ENCODE results near the gene CACNA1C.
A peak's percentile ranks its signal among the peaks of the same experiment; 100 is the strongest.

The CACNA1C gene

DNA sequence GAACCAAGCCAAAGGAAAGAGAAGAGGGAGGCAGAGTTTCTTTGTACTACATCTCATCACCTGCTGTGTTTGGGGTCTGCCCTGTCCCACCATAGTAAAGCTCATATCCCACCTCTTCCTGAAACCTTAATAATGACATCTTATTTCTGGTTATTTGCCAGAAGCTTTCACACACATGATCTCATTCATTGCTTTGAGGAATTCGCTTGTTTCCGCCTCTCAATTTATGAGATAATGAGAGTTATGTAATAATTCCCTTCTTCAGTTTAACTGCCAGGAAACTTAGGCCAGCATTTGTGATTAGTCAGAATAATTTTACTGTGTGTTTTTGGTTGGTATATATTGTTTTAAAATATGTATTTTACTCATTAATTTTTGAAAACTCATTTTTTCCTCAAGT is 205.2 kb downstream of the CACNA1C start:
- DNase-seq: no peak

DNA sequence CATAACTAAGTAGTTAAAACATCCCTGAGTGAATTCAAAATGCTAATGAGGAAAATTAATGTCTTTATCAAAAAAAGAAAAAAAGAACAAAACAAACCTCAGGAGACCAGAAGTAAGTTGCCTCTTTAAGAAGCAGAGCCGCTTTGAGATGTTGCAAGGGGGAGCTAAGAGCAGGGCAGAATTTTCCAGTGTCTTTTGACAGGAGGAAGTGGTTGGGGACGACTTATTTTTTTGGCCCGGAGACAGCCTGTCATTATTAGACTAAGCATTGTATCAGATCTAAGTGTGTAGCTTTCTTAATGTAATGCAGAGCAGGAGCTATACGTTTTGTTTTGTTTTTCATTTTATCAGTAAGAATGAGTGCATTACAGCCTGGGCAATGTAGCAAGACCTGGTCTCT is 206.6 kb downstream of the CACNA1C start:
- no peak for DNase-seq

DNA sequence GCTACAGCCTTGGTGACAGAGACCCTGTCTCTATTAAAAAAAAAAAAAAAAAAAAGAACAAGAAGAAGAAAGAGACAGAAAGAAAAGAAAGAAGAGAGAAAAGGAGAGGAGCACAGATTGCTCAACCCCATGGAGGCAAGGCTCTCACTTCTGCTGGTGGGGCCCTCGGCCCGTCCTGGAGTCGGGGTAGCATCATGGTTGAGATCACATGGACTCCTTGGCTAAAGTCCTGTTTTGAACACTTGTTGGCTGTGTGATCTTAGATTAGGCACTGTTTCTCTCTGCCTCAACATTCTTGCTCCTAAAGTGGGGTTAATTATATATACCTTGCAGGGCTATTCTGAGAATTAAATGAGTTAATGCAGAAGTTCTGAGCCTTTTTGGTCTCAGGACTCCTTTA is 207.7 kb downstream of the CACNA1C start:
- DNase-seq: no peak

DNA sequence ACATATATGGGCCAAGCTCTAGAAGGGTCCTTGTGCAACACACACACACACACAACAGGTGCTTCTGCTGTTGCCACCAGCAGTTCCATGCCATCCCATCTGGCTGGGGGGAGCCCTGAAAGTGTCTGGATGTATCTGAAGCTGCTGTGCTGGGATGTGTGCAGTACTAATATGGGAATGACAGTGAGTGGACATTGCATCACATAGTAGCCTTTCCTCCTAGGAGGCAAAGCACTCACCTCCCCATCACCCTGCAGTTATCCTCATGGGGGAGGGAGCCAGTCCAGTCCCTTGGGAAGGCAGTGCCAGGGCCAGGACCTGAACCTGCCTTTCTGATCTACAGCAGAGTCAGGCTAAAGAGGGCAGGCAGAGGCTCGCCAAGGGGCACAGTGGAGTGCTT is 208.9 kb downstream of the CACNA1C start:
- DNase-seq: no peak

DNA sequence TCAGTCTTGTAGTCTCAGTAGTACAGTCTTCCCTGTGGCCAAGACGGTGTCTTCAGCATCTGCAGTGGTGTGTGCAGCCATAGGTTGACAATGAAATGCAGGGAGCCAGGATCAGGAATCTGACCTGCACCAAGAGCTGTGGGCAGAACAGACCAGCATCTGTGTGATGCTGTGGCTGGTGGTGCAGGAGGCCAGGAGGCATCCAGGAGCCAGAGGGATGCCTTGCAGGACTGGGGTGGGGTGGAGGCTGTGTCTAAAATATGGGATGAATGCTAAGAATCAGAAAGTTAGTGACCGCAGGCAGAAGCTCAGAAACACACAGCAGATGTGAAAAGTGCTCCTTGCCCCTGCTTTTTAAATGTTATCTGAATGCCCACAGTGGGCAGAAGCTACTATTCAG is 209.7 kb downstream of the CACNA1C start:
- no peak for DNase-seq

DNA sequence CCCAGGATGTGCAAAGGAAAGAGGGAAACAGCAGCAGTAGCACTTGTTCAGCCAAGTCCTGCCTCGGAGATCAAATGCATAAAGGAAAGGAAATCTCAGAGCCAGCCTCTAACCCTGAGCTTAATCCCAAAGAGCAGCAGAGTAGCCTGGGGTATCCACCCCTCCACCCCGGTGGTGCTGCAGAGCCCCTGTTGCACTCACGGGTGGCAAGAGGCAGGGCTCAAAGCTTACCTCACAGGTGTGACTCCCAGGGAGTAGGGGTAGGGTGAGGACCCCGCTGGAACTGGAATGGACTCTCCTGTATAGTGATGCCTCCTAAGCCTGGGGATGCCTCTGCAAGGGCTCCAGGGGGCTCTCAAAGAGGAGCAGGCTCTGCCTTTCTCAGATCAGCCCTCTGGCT is 211.1 kb downstream of the CACNA1C start:
- DNase-seq: no peak

DNA sequence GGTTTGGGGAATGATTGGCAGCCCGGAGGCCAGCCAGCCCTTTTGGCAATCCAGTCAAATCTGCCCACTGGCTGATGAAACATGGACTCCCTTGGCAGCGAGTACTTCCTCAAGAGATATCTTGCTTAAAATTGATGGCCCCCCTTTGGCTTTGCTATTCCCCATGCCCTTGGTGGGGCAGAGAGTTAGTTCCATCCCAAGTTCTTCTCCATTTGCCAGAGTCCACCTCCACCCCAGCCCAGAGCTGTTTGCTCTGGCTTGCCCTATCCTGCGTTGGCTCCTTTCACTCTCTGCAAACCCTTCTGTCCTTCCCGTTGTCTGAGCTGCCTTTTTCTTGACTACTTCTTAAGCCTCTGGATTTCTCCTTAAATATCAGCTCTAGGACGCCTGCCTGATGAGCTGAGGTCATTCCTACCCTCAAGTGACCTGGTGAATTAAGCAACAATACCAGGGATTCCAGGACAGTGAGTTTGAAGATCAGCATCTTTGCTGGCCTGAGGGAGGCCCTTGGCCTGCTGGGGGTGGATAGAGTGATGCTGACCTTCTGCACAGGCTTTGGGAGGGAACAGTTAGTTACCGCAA is 212.0 kb downstream of the CACNA1C start:
- DNase-seq: no peak

DNA sequence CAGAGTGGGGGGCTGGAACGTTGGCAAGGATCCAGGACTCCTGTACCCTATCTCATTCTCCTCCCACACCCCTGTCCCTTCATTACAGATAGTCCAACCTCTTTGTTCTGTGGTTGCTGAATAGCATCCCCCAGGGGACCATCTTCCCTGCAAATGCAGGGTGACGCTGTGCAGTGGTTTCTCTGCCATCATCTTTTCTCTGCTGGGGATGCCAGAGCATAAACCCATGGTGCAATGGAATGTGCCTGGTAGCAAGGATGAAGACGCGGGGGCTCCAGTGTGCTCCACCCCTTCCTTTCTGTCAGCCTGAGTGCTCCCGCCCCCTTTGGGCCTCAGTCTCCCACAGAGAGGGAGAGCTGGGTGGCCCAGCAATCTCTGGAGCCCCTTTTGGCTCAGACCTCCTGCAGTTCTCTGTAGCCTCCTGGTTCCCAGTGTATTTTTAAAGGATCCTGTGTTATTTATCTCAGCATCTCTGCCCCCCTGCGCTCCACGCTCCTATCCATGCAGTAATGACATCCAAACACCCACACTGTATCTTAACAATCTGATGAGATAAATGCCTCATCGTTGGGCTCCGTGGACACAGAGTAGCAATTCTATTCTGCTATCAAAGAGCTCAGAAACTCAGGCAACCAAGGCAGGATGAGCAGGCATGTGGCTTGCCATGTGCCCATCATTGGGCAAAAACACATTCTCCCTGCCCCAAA is 212.8 kb downstream of the CACNA1C start:
- DNase-seq: no peak

DNA sequence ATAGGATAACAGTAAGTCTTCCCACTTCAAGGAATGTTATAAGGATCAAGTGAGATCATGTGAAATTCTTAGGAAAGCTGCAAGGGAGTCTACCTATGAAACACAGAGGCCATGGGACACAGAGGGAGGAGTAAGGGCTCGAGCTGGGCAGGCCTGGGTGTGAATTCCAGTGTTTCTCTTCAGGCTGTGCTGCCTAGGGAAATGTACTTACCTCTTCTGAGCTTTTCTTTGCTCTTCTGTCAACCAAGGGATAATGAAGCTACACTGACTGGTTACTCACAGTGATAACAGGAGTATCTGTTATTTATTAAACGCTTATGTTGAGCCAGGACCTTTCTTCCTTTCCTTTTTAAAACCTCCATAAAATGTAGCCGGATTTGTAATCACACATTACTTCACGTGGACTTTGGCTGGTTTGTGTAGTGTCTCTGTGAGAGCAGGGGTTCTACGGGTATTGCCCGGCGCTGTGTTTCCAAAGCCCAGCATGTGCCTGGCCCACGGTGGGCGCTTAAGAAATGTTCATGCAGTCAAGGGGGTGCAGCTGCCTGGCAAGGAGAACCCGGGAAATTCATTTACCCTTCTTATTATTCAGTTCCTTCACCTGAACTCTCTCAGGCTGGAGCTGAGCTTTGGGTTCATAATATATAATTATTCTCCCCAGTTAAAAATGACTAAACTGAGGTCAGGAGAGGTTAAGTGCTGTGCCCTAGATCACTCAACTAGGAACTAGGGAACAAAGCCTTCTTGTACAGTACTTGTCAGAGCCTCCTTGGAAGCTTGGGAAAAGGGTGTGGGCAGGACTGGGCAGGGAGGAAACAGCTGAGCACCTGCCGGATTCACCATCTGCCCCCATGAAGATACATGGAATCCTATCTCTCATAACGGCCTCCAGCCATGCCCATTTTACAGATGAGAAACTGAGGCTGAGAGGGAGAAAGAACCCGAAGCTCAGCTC is 214.2 kb downstream of the CACNA1C start:
- no peak for DNase-seq

DNA sequence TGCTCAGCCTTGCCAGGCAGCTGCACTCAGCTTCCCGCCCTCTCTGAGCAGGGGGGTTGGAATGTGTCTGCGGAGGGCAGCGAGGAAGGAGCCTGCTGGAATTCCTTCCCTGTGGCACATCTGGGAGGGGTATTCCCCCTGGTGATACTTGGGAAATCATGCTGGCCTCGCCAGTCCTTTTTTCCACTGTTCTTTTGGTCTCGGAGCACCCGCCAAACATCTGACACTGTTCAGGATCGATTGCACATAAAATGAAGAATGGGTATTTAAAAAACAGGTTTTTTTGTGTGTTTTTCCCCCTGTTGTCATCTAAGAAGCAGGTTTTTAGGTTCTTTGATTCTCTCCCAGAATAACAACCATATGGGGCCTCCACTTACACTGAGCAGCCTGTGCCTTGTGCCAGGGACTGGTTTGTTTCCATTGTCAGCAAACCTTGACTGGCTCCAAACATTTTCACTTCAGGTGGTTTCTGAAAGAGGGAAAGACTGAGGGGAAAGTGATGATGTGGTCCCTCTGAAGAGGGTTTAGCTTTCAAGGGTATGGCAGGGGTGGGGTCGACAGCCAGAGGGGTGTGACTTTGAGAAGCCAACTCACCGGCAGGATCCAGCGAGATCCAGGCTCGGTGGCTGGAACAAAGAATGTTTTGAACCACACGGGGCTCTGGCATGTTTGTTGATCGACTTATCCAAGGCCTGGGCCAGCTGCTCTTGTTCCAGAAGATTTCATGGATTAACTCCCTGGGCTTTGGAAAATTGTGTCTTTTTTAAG is 215.1 kb downstream of the CACNA1C start:
- DNase-seq: peak in 1 of 14 donors; percentile 74

DNA sequence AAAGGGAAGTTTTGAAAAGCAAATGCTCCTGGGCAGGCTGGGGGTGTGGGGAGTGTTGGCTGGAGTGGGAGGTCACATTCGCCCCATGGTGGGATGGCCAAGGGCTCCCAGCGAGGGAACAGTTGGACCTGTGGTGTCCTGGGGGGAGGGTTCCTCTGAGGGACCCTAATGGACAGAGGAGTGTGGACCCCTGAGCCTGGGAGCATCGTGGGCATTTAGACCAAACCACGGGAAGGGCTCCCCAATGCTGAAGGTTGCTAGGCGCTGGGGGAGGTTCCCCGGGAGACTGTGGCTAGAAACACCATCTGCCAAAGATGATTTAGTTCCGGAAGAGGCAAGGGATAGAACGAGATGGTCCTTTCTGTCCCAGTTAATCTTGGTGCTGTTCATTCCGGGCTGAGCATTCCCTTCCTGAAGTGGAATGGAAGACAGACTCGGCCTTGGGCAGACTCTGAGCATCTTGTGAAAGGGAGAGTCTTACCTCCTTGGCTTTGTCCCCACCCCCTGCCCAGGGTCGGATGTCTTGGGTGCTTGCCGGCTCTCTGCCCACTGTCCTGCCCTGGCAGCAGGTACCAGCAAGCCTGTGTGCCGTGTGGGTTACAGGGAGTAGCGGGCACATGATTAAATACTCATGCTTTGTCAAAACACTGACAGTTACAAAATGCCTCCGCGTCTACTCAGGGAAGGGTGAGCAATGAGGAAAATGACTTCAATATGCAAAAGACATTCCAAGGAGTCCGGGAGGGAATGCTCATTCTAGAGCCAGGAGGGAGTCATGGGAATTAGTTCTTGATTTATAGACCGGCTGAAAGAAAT is 215.9 kb downstream of the CACNA1C start:
- DNase-seq: peak in 1 of 14 donors; percentile 64

DNA sequence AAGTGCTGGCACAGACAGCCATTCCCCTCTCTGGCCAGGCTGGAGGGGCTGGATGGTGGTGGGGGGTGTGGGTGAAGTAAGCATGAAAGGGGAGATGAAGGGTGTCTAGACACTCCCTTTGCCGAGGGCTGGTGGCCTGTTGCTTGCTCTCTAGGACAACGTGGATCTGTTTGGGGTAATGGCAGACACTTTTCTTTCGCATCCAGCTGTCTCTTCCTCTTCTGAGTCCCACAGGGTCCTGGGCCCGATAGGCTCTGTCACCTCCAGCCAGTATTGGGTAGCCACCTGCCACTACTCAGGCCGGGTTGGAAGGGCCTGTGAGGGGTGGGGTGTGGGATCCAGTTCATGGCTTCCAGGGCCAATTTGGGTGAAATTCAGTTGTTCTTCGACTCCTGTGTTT is 218.1 kb downstream of the CACNA1C start:
- no peak for DNase-seq

DNA sequence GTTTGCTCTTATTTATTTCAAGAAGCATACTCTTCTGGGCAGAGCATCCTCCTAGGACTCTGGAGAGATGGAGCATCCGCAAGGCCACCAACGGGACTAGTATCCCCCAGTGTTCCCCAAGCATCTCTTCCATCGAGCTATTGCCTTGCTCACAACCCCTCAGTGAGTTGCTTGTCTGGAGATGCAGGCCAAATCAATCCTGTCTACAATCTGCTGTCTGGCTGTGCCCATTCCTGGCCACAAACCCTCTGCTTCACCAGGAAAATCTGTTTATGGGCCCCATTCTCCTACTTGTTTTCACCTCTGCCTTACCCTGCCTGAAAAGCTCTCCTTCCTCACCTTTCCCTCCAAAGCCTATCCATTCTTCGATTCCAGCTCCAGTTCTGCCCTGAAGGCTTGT is 219.2 kb downstream of the CACNA1C start:
- DNase-seq: peak in 1 of 14 donors; percentile 17

DNA sequence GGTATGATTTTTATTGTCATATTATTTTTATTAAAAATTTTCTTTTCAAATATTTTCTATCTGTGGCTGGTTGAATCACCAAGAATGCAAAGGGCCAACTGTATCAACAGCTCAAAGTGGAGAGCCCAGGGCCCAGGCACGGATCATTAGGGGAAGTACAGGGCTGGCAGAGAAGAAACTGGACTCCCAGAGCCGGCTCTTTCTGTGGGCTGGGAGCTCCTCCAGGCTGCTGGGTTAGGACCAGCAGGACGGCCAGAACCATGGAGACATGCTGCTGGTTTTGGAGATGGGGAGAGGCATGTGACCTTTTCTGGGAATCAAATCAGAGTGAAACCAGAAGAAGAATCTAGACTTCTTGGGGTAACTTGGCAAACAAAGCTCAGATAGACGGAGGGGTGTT is 220.5 kb downstream of the CACNA1C start:
- DNase-seq: peak in 4 of 14 donors; percentile 13 to 51 (median 27)

DNA sequence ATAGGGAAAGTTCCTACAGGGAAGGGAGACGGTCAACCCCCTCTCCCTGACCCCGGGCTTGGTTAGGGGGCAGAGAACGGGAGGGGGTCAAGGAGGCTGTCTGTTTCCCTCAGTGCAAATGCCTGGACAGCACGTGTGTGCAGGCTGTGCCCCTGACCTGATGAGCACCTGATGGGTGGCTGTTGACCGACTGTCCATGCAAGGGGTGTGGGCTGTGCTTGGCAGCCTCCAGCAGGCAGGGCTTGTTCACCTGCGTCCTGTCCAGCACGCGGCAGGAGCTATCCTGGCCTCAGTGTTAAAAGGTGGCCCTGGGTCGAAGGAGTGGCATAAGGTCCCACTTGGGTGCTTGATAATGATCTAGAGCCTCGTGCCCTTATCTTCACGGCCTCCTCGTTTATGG is 221.0 kb downstream of the CACNA1C start:
- no peak for DNase-seq

DNA sequence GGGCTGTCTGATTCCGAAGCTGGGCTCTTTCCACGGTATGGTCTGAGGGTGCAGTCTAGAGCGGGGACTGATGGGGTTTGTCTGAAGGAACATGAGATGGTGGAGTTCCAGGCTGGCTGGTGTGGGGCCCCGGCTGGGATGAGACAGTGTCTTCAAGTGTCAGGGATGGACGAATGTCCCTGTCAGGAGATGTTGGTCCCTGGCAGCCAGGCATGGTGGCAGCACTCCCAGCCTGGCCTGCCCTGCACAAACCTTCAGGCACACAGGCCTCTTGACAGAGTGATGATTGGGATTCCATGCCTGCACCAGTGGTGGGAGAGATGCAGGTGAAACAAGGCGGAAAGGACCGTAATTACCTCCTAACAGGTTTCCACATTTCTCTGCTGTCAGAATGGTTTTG is 221.9 kb downstream of the CACNA1C start:
- DNase-seq: no peak

DNA sequence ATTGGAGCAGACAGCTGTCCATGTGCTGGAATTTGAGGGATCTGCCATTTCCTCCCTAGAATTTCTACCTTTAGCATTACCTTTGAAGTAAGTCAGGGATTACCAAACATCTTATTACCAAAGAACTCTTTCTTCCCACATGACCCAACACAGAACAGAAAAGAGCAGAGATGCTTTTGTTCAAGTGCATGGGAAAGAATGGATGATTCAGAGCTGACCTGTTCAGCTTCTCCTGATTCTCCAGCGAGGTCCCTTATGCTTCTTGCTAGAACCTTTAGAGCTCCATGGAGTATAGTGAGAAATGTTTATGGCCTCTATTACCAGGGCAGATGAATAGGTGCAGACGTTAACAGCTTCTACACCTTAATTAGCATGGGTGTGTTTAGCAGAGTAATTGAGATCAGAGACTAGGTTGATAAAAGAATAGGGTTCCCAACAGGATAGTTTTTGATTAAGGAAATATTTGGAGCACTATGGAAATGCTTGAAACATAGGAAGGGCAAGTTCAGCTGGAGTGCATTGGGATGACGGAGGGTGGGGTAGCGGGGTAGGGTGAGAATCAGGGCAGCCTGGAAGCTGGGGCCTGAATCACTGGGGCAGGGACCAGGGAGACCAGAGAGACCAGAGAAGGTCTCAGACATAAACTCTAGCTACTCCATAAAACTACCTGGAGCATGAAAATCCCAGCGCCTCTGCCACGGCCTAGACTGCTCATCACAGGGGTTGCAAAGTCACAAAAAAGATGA is 223.7 kb downstream of the CACNA1C start:
- DNase-seq: no peak

DNA sequence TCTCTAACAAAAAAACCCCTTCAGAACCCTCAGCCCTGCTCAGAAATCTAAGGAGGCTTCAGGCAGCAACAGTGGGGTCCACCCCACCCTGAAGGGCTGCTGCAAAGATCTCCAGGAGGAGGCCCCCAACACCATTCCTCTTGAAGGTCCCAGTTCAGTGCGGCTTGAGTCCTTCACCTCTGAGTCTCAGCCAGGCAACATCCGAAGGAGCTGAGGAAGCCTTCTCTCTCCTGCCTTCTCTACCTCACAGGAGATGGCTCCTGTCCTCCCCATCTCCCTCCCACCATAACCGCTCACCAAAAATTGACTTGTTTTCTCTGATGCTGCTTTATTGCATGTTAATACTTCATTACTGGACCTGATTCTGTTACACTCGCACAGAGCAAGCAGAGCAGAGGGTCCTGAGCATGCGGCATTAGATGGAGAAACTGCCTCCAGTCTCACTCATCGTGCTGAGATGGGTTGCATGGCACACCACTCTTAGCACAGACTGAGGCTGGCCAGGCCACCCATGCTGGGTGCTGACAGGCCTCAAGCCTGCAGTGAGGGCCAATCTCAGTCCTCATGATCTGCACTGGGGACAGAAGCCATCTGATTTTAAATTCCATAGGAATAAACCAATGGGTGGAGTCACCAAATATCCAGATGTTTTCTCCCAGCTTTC is 224.8 kb downstream of the CACNA1C start:
- no peak for DNase-seq

DNA sequence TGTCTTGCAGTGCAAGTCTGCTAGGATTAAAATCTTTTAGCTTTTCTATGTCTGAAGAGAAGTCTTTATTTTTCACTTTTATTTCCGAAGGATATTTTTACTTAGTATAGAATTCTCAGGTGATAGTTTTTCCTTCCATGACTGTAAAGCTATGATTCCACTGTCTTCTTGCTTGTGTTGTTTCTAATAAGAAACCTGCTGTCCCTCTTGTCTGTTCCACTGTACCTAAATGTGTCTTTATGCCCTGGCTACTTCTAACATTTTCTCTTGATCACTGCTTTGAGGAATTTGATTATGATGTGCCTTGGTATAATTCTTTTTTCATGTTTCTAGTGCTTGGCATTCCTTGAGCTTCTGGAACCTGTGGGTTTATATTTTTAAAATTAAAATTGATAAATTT is 228.7 kb downstream of the CACNA1C start:
- no peak for DNase-seq

DNA sequence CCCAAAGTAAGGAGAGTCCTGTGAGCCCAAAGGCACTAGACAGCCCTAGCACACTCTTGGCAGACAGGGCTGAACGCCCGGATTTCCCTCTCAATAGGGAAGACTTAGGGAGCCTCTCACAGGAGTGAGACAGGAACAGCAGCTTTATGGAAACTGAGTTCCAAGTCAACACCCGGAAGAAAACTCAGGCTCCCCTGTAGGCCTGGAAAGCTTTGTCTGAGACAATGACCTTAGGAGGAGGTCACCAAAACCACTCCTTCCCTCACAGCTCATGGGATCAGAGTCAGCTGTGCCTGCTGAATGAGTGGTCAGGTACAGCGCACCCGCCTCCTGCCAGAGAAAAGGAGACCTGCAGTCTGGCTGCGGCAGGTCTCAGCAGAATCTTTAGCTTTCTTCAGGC is 229.5 kb downstream of the CACNA1C start:
- DNase-seq: no peak
